Measurements from ENCODE around the gene TMEM269. TPM values are rescaled to one million over a fixed set of nuclear protein-coding genes. Genes with fewer than 3 reads are reported as not detected.
A peak's percentile ranks its signal among the peaks of the same experiment; 100 is the strongest.

TMEM269 gene
- polyA plus RNA-seq, 3 donors = 0.07 TPM; not detected in 2

DNA sequence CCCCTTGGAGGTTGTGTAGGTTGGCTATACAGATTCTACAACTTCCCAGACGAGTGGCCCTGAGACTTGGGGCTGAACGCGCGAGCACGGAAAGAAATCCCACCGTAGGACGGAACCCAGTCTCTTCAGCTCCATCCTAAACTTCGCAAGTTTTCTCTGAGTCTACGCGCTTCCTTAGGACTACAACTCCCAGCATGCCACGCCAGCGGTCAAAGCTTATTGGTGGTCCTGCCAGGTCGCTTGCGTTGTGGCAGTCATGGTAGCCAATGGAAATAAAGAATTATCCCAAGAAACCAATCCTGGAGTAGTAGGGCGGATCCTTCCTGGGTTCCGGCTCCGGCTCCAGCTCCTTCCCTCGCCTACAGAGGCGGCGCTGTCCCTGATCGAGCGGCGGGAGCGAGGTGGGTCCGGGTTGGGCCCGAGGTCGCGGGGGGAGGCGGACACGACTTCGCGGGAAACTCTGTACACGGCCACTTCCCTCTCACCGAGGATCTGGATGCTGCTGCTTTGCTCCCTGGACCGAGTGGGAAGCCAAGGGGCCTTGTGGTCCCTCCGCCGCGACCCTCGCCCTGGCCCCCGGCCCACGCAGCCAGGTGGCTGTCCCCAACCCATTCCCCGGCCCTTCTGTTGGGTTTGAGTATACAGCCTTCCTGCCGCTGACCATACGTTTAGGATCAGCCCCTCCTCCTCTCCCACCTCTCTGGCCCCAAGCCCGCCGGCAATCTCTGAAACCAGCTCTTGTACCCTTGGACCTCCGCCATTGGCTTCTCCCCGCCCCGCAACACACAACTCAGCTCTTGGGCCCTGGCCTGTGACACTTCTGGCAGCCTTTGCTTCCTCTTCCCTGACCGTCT lies 61.7 kb downstream of the TMEM269 start, which contains the start of gene ZNF691:
ZNF691 (plus strand) TSS at position 357 of the 854 bp plus-strand sequence. CDS start 3,046 bp downstream, outside the sequence.
- peaks cover 0 to 1% (median 0%) of the 10 kb centered on the region in 3 donors for H3K27me3 Mint-ChIP-seq (ENCODE audit: low read depth in 3 of 3)
- TF ChIP-seq, protein P1, sequence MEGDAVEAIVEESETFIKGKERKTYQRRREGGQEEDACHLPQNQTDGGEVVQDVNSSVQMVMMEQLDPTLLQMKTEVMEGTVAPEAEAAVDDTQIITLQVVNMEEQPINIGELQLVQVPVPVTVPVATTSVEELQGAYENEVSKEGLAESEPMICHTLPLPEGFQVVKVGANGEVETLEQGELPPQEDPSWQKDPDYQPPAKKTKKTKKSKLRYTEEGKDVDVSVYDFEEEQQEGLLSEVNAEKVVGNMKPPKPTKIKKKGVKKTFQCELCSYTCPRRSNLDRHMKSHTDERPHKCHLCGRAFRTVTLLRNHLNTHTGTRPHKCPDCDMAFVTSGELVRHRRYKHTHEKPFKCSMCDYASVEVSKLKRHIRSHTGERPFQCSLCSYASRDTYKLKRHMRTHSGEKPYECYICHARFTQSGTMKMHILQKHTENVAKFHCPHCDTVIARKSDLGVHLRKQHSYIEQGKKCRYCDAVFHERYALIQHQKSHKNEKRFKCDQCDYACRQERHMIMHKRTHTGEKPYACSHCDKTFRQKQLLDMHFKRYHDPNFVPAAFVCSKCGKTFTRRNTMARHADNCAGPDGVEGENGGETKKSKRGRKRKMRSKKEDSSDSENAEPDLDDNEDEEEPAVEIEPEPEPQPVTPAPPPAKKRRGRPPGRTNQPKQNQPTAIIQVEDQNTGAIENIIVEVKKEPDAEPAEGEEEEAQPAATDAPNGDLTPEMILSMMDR (IDR thresholded peaks at IDR 0.05) = peak; percentile 37

DNA sequence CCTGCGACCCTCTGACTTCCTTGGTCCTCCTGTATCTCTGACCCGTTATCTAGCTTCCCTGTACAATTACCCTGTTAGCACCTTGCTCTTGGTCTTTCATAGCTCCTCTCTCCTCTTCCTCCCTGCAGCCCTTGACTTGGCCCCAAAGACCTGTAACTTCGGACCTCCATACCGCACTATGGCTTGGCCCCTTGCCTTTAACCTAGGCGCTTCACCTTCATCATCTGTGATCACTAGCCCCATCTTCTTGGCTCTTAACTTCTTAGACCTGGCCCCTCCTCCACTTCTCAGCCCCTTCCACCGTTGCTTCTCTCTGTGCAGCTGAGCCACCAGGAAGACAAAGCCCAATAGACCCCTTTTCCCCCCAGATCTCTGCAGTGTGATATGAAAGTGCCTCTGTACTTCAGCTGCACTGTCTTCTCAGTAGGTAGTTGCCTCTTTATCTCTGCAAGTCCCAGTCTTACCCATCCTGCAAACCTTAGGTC lies 62.4 kb downstream of the TMEM269 start:
- 6% methylated on average over 6 of the region's 6 CpGs for WGBS (ENCODE audit: insufficient coverage)
- peaks cover 14 to 20% of the 10 kb centered on the region in 2 donors for H3K4me1 ChIP-seq (ENCODE audit: control insufficient read depth in 1 of 2, insufficient read depth in 2 of 2, low read length in 2 of 2)
- no peak for DNase-seq

More for the DNA sequence above, 61.7 kb downstream of the TMEM269 start, which contains the start of gene ZNF691:
- Histone ChIP-seq H3K4me1 (ENCODE audit: control insufficient read depth in 1 of 2, insufficient read depth in 2 of 2, low read length in 2 of 2) (peaks cover 14 to 20% of the 10 kb centered on the region in 2 donors), H3K27me3 (ENCODE audit: control insufficient read depth in 2 of 2, insufficient read depth in 2 of 2, low read length in 2 of 2) (no peaks in the 10 kb centered on the region), H3K9ac (ENCODE audit: insufficient read depth, low read length, poor library complexity, severe bottlenecking) (peak within 1 kb of the TSS; percentile 75), H3K79me2 (ENCODE audit: insufficient read depth, low read length) (peaks cover 14% of the 10 kb centered on the region), H3K4me3 (replicated peaks in 1 of 3; ENCODE audit: low read depth in 2 of 3, low read length in 3 of 3) (peak within 1 kb of the TSS; percentile 66 to 91 (median 77)), H3K36me3 (replicated peaks in 1 of 2; ENCODE audit: control insufficient read depth in 1 of 2, insufficient read depth in 2 of 2, low read length in 2 of 2) (peaks cover 20 to 43% of the 10 kb centered on the region in 2 donors), H3K9me3 (replicated peaks in 1 of 2; ENCODE audit: control insufficient read depth in 1 of 2, insufficient read depth in 1 of 2, low read length in 2 of 2) (peaks cover 0 to 7% of the 10 kb centered on the region in 2 donors), H3K4me2 (replicated peaks; ENCODE audit: extremely low read depth, low read length, poor library complexity, severe bottlenecking) (peak within 1 kb of the TSS; percentile 99), H2AFZ (ENCODE audit: insufficient read depth, low read depth, low read length, poor library complexity, severe bottlenecking) (peak within 1 kb of the TSS; percentile 87), H4K20me1 (ENCODE audit: insufficient read depth, low read length) (no peaks in the 10 kb centered on the region), H3K27ac (ENCODE audit: low read depth in 1 of 2, low read length in 2 of 2) (peak within 1 kb of the TSS; percentile 18 to 80)
- Mint-ChIP-seq H3K4me1 (peaks cover 24% of the 10 kb centered on the region), H3K27ac (peak within 1 kb of the TSS; percentile 54 to 90 (median 85)), H3K9me3 (peaks cover 0 to 6% (median 3%) of the 10 kb centered on the region in 7 donors), H3K4me3 (peak within 1 kb of the TSS; percentile 95 to 98), H3K36me3 (peaks cover 41 to 44% of the 10 kb centered on the region in 2 donors)
- intact Hi-C loops (cut with micrococcal nuclease) = loop anchor here (5.0 to 10.0 kb wide), 5 partner anchors 34 to 328 kb away; partner anchors contain the start of genes C1orf50 (in 2 of the 2), P3H1 (in 2 of the 2), CFAP57 (in 1 of the 2) and EBNA1BP2 (in 1 of the 2)
- DNase-seq = peak; percentile 90 to 97 (median 92)
- WGBS (ENCODE audit: insufficient coverage) = under 1% methylated on average over 48 of the region's 50 CpGs

More for the DNA sequence above, 62.4 kb downstream of the TMEM269 start:
- Mint-ChIP-seq H3K4me1 (peaks cover 24% of the 10 kb centered on the region), H3K27me3 (ENCODE audit: low read depth in 3 of 3) (peaks cover 0 to 1% (median 0%) of the 10 kb centered on the region in 3 donors), H3K27ac (peak overlapping the region; percentile 54 to 90 (median 85)), H3K4me3 (peak overlapping the region; percentile 95 to 98), H3K36me3 (peaks cover 40 to 41% of the 10 kb centered on the region in 2 donors), H3K9me3 (peaks cover 0 to 7% (median 4%) of the 10 kb centered on the region in 7 donors)
- peak overlapping the region; percentile 75 for H3K9ac ChIP-seq (ENCODE audit: insufficient read depth, low read length, poor library complexity, severe bottlenecking)
- H3K4me2 ChIP-seq (replicated peaks; ENCODE audit: extremely low read depth, low read length, poor library complexity, severe bottlenecking) = peak overlapping the region; percentile 99
- H3K79me2 ChIP-seq (ENCODE audit: insufficient read depth, low read length) = peaks cover 14% of the 10 kb centered on the region
- peaks cover 0 to 7% of the 10 kb centered on the region in 2 donors for H3K9me3 ChIP-seq (replicated peaks in 1 of 2; ENCODE audit: control insufficient read depth in 1 of 2, insufficient read depth in 1 of 2, low read length in 2 of 2)
- TF ChIP-seq, protein P1 (IDR thresholded peaks at IDR 0.05) = no peak
- H2AFZ ChIP-seq (ENCODE audit: insufficient read depth, low read depth, low read length, poor library complexity, severe bottlenecking) = peak overlapping the region; percentile 87
- no peaks in the 10 kb centered on the region for H4K20me1 ChIP-seq (ENCODE audit: insufficient read depth, low read length)
- peaks cover 22 to 43% of the 10 kb centered on the region in 2 donors for H3K36me3 ChIP-seq (replicated peaks in 1 of 2; ENCODE audit: control insufficient read depth in 1 of 2, insufficient read depth in 2 of 2, low read length in 2 of 2)
- H3K27ac ChIP-seq (ENCODE audit: low read depth in 1 of 2, low read length in 2 of 2) = peak overlapping the region in 1 of 2 donors; percentile 80
- peak overlapping the region; percentile 66 to 91 (median 77) for H3K4me3 ChIP-seq (replicated peaks in 1 of 3; ENCODE audit: low read depth in 2 of 3, low read length in 3 of 3)
- intact Hi-C loops (cut with micrococcal nuclease) = loop anchor here (5.0 to 10.0 kb wide), 5 partner anchors 35 to 328 kb away; partner anchors contain the start of genes C1orf50 (in 2 of the 2), P3H1 (in 2 of the 2), CFAP57 (in 1 of the 2) and EBNA1BP2 (in 1 of the 2)
- H3K27me3 ChIP-seq (ENCODE audit: control insufficient read depth in 2 of 2, insufficient read depth in 2 of 2, low read length in 2 of 2) = no peaks in the 10 kb centered on the region

All from CD14-positive monocyte (primary cell).